Panc1 (cell line): ENCODE results near the gene KLC4. TPM values are rescaled to one million over a fixed set of nuclear protein-coding genes. Genes with fewer than 3 reads are reported as not detected.

Source experiments
- ATAC-seq: fragments of 200-7000 bp; cut with Tn5 transposase; 2 replicates; pipeline ENCODE4 v1.9.1; 2020; ENCODE audit warnings: mild to moderate bottlenecking, moderate library complexity
- BruUV-seq: library from RNA; stranded (reverse); fragments of 400-500 nt; replicated peaks from 2 replicates; lab custom pipeline; 2021; lab: Mats Ljungman, UMichigan
- CTCF ChIA-PET: fragments of 300-600 bp; sonication (Branson Sonifier 250); formaldehyde crosslinking; loops from one replicate; lab custom pipeline; 2022; ENCODE audit warnings: antibody characterized with exemption; lab: Charles Lee
- POLR2A ChIA-PET: fragments of 300-600 bp; sonication (Branson Sonifier 250); formaldehyde crosslinking; loops from one replicate; lab custom pipeline; 2022; ENCODE audit warnings: antibody characterized with exemption; lab: Charles Lee
- DNase-seq: peaks from one replicate; pipeline ENCODE4 v3.0.0-alpha.2; 2010; ENCODE audit warnings: low read depth, low spot score
- H3K27ac ChIP-seq: 2 replicates; pipeline ENCODE4 v1.5.1; 2011; ENCODE audit warnings: mild to moderate bottlenecking, low read length, inconsistent platforms
- H3K27me3 ChIP-seq: fragments of 200-500 bp; sonication (Bioruptor generic); 2 replicates; pipeline ENCODE4 v1.6.0; 2014; ENCODE audit warnings: low read length, inconsistent platforms; ENCODE audit not compliant: control insufficient read depth, insufficient read depth
- H3K36me3 ChIP-seq: fragments of 200-500 bp; sonication (Bioruptor generic); 2 replicates; pipeline ENCODE4 v1.5.1; 2014; ENCODE audit warnings: inconsistent platforms, mild to moderate bottlenecking, low read length, moderate library complexity; ENCODE audit not compliant: control insufficient read depth, insufficient read depth
- H3K4me1 ChIP-seq: 2 replicates; pipeline ENCODE4 v1.5.1; 2011; ENCODE audit warnings: inconsistent platforms, mild to moderate bottlenecking, low read length, moderate library complexity; ENCODE audit not compliant: control insufficient read depth, insufficient read depth
- H3K4me3 ChIP-seq, 2 experiments: 2 replicates each; pipeline ENCODE4 v1.5.1; 2011 to 2012; ENCODE audit warnings: low read depth in 2 of 2, low read length in 2 of 2, mild to moderate bottlenecking in 2 of 2, inconsistent platforms in 1 of 2, moderate library complexity in 1 of 2
- H3K9me3 ChIP-seq: fragments of 200-500 bp; sonication (Bioruptor generic); 2 replicates; pipeline ENCODE4 v1.5.1; 2014; ENCODE audit warnings: low read depth, mild to moderate bottlenecking, inconsistent platforms, low read length, moderate library complexity; ENCODE audit not compliant: control insufficient read depth, insufficient read depth
- CTCF ChIP-seq: fragments of 450-650 bp; IDR thresholded peaks from 2 replicates; pipeline ENCODE4 v1.5.1; 2017; ENCODE audit warnings: mild to moderate bottlenecking
- POLR2AphosphoS5 ChIP-seq: IDR thresholded peaks from 2 replicates; pipeline ENCODE4 v1.6.1; 2012; ENCODE audit warnings: mild to moderate bottlenecking, low read depth, low read length, moderate library complexity
- REST ChIP-seq, 2 experiments: IDR thresholded peaks; 2 replicates each; pipeline ENCODE4 v1.6.1; 2011 to 2012; ENCODE audit warnings: low read depth in 2 of 2, control low read depth in 1 of 2, low read length in 1 of 2, mild to moderate bottlenecking in 1 of 2, moderate library complexity in 1 of 2; ENCODE audit not compliant: insufficient read depth in 1 of 2
- SIN3A ChIP-seq: IDR thresholded peaks from 2 replicates; pipeline ENCODE4 v1.6.1; 2012; ENCODE audit warnings: low read depth, mild to moderate bottlenecking, low read length, moderate library complexity, borderline replicate concordance; ENCODE audit not compliant: insufficient read depth
- TCF7L2 ChIP-seq: IDR thresholded peaks from 2 replicates; pipeline ENCODE4 v1.6.1; 2011; ENCODE audit warnings: mild to moderate bottlenecking, low read depth, low read length, inconsistent platforms
- in situ Hi-C: cut with HindIII; loops from 2 replicates; pipeline ENCODE4 v1.10.0; 2016; ENCODE audit warnings: low sequenced_read_pairs, low pct_unique_long_range_greater_than_20kb
- intact Hi-C: fragments of 100-400 bp; cut with micrococcal nuclease; formaldehyde crosslinking; loops from one replicate; pipeline ENCODE4 v1.10.0; 2022; ENCODE audit not compliant: unreplicated experiment
- total RNA-seq: library from RNA; stranded (reverse); gene quantifications from one replicate; pipeline ENCODE4 v1.2.1, GENCODE V29; 2021; ENCODE audit not compliant: unreplicated experiment

The KLC4 gene
- total RNA-seq, 1 experiment from 2014 or later = 22.6 TPM

DNA sequence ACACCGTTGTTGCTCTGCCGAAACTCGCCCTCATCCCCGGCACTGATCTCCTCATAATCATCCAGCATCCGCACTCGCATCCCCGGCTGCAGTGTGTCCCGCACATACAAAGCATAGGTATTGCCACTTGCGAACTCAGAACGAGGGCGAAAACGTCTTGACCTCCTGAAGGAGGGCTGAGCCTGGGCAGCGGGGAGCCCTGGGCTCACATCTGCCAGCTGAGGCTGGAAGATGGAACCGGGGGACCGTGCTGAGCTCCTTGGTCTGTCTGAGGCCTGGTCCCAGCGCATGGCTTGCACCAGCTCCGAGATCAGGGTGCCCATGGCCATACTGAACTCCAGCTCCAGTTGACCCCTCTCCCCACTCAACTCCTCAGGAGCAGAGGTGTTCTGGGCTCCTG lies 8.4 kb upstream of the KLC4 start:
- no peak for DNase-seq
- Histone ChIP-seq H3K4me1 (peaks cover 17% of the 10 kb centered on the region), H3K4me3 (no peak overlapping the region), H3K27ac (no peak overlapping the region), H3K36me3 (no peaks in the 10 kb centered on the region; the same call in 1 of the 2 replicates), H3K27me3 (no peaks in the 10 kb centered on the region), H3K9me3 (no peaks in the 10 kb centered on the region)
- POLR2A ChIA-PET = interaction anchor here (0.5 kb wide), 1 partner anchor 46 kb away, joined by 6 read pairs; no protein-coding TSS in a partner anchor
- CTCF ChIA-PET = no interaction called here
- in situ Hi-C loops = no loop called here
- no peak for ATAC-seq
- BruUV-seq = no TSS peak
- intact Hi-C loops = no loop called here
- no peak for TF ChIP-seq REST (IDR thresholded peaks at IDR 0.05; ENCODE audit: insufficient read depth in 1 of 2, low read depth in 2 of 2, low read length in 1 of 2)
- no peak for TF ChIP-seq POLR2AphosphoS5
- TF ChIP-seq TCF7L2 = no peak
- no peak for TF ChIP-seq SIN3A
- no peak for TF ChIP-seq CTCF

- BruUV-seq = no TSS peak
- Histone ChIP-seq H3K9me3 (no peaks in the 10 kb centered on the region), H3K27me3 (no peaks in the 10 kb centered on the region), H3K27ac (peak overlapping the region; percentile 84), H3K4me3 (peak overlapping the region; percentile 67 to 73), H3K36me3 (no peaks in the 10 kb centered on the region; the same call in 1 of the 2 replicates), H3K4me1 (peaks cover 17% of the 10 kb centered on the region)
- intact Hi-C loops (no loop called here), in situ Hi-C loops (no loop called here)
- TF ChIP-seq TCF7L2 (no peak), SIN3A (no peak), CTCF (no peak), POLR2AphosphoS5 (no peak), REST (IDR thresholded peaks at IDR 0.05; ENCODE audit: insufficient read depth in 1 of 2, low read depth in 2 of 2, low read length in 1 of 2) (no peak)
- no peak for ATAC-seq
- POLR2A ChIA-PET = no interaction called here
- DNase-seq = no peak
- CTCF ChIA-PET = no interaction called here
Observed at GRCh38 chr6:43052225-43052841, 7.1 kb upstream of the KLC4 start.
